Measurements from ENCODE around the gene BHMT2.

GRCh38 chr5:79093762-79094161 lies 24.2 kb downstream of the BHMT2 start:
- TF ChIP-seq EZH2 (IDR thresholded peaks at IDR 0.05; ENCODE audit: insufficient read depth, low read length) (no peak), CTCF (IDR thresholded peaks at IDR 0.05; ENCODE audit: insufficient read depth, low read depth, low read length) (no peak)

All from astrocyte (in vitro differentiated cells and primary cell).